ENCODE measurements around the gene RPRD2.

- TF ChIP-seq CTCF (IDR thresholded peaks at IDR 0.05; ENCODE audit: low read depth, low read length, poor library complexity, severe bottlenecking) (no peak), EZH2phosphoT487 (IDR thresholded peaks at IDR 0.05; ENCODE audit: borderline replicate concordance, low read length) (no peak)
Observed at GRCh38 chr1:150410582-150411101, 46.7 kb downstream of the RPRD2 start.

Data from DOHH2 (cell line).